ENCODE measurements around the gene GPATCH1.
"Not testable (repeated sequence)": the region's sequence is repeated elsewhere in the genome, so short reads cannot be mapped to it uniquely, and the experiment has no call there.

The GPATCH1 gene, protein sequence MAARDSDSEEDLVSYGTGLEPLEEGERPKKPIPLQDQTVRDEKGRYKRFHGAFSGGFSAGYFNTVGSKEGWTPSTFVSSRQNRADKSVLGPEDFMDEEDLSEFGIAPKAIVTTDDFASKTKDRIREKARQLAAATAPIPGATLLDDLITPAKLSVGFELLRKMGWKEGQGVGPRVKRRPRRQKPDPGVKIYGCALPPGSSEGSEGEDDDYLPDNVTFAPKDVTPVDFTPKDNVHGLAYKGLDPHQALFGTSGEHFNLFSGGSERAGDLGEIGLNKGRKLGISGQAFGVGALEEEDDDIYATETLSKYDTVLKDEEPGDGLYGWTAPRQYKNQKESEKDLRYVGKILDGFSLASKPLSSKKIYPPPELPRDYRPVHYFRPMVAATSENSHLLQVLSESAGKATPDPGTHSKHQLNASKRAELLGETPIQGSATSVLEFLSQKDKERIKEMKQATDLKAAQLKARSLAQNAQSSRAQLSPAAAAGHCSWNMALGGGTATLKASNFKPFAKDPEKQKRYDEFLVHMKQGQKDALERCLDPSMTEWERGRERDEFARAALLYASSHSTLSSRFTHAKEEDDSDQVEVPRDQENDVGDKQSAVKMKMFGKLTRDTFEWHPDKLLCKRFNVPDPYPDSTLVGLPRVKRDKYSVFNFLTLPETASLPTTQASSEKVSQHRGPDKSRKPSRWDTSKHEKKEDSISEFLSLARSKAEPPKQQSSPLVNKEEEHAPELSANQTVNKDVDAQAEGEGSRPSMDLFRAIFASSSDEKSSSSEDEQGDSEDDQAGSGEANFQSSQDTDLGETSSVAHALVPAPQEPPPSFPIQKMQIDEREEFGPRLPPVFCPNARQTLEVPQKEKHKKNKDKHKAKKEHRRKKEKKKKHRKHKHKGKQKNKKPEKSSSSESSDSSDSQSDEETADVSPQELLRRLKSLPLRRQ

DNA sequence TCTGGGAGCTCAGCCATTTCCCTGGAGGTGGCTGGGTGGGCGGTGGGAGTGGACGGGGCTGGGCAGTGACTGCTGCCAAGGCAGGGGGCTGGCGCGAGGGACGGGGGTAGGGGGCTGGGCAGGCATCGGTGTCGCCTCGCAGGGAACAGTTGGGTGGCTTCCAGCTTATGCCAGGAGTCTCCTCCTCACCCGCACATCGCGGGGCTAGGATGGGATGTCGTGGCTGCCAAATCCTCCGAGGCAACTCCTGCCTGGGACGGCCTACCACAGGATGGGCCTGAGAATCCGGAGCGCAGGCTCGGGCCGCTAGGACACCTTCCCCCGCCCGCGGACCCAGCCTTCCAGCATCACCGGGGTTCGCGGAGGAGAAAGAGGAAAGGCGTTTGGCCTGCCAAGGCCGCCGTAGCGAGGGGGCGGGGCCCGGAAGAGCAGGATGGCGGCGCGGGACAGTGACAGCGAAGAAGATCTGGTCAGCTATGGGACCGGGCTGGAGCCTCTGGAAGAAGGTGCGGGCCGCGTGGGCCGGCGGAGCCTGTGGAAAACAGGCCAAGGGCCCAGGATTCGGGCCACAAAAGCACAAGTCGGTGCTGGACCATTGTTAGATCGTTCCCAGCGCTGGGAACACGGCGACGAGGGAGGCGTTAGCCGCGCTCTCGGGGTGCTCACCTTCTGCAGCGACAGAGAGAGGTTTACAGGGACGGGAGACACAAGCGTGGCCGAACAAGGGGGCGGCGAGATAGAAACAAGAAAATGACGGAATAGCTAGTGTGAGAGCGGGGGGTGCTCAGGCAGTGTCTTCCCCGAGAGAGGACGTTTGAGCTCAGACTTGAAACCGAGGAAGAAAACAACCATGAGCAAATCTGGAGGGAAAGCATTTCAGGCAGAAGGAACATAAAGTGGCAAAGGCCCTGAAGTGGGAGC lies at the start of gene GPATCH1:
Gene GPATCH1, plus strand, starts transcription at position 421 of the 921 bp plus-strand sequence. Its CDS starts 13 bp downstream, at position 434.
- DNase-seq (ENCODE audit: low spot score) = peak; percentile 96

DNA sequence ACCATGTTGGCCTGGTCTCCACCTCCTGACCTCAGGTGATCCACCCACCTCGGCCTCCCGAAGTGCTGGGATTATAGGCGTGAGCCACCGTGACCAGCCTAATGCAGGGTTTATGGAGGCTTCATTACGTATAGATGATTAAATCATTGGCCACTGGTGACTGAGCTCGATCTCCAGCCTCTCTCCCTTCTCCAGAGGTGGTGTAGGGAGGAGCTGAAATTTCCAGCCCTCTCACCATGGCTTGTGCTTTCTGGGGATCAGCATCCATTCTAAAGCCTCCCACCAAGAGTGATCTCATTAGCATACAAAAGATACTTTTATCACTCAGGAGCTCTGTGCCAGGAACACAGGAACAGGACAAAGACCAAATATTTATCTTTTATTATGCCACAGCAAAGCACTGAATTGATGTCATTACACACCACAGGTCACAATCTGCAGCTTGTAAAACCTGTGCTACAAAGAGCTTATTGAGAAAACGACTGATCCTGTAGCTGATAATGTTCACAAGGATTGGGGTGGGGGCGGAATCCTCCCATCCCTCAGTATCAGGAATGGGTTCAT lies 48.7 kb upstream of the GPATCH1 start:
- no peak for DNase-seq (ENCODE audit: low spot score)

DNA sequence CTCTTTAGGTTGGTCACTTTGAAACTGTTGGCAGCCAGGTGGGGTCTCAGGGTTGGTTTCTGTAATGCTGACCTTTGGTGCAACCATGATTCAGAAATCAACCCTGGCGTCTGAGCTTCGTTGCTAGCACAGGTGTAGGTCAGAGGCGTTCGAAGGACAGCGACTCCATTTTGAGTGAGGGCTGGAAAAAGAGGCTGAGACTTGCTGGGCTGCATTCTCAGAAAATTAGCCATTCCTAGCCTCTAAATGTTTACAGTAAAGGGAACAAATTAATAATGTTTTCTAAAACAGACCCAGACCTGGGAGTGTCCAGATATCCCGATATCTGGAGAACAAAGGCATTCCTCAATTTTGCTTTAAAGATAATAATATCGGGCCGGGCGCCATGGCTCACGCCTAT lies 45.5 kb upstream of the GPATCH1 start:
- no peak for DNase-seq (ENCODE audit: low spot score)

DNA sequence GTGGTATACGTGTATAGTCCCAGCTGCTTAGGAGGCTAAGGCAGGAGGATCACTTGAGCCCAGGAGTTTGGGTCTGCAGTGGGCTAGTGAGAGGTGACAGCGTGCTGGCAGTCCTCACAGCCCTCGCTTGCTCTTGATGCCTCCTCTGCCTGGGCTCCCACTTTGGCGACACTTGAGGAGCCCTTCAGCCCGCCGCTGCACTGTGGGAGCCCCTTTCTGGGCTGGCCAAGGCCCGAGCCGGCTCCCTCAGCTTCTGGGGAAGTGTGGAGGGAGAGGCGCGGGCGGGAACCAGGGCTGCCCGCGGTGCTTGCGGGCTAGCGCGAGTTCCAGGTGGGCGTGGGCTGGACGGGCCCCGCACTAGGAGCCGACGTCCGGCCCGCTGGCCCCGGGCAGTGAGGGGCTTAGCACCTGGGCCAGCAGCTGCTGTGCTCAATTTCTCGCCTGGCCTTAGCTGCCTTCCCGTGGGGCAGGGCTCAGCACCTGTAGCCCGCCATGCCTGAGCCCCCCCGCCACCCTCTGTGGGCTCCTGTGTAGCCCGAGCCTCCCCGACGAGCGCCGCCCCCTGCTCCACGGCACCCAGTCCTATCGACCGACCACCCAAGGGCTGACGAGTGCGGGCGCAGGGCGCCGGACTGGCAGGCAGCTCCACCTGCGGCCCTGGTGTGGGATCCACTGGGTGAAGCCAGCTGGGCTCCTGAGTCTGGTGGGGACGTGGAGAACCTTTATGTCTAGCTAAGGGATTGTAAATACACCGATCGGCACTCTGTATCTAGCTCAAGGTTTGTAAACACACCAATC lies 44.4 kb upstream of the GPATCH1 start:
- not testable (repeated sequence) for DNase-seq (ENCODE audit: low spot score)

DNA sequence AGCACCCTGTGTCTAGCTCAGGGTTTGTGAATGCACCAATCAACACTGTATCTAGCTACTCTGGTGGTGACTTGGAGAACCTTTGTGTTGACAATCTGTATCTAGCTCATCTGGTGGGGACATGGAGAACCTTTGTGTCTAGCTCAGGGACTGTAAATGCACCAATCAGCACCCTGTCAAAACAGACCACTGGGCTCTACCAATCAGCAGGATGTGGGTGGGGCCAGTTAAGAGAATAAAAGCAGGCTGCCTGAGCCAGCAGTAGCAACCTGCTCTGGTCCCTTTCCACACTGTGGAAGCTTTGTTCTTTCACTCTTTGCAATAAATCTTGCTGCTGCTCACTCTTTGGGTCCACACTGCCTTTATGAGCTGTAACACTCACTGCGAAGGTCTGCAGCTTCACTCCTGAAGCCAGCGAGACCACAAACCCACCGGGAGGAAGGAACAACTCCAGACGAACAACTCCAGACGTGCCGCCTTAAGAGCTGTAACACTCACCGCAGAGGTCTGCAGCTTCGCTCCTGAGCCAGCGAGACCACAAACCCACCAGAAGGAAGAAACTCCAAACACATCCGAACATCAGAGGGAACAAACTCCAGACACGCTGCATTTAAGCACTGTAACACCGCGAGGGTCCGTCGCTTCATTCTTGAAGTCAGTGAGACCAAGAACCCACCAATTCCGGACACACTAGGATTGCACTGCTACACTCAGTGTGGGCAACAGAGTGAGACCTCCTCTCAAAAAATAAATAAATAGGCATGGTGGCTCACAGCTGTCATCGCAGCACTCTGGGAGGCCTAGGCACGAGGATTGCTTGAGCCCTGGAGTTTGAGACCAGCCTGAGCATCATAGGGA lies 43.6 kb upstream of the GPATCH1 start:
- DNase-seq (ENCODE audit: low spot score) = not testable (repeated sequence)

DNA sequence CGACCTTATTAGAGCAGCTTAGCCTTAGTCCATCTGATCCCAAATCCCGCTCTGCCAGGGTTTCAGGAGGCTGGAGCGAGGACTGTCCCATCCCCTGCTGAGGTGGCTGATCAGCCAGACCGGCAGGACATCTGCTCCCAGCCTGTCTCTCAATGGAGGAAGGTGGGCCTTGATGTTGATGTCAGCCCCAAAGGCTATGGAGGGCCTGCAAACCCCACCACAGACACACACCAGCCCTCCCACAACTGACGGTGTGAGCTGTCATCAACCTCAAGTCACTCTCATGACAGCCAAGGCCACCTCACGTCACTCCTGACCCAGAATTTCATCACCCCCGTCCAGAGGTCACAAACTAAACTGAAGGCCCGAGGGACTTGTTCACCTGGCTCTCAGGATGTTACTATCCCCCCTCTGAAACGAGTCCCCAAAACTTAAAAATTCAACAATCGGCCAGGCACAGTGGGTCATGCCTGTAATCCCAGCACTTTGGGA lies 41.8 kb upstream of the GPATCH1 start:
- DNase-seq (ENCODE audit: low spot score) = no peak

DNA sequence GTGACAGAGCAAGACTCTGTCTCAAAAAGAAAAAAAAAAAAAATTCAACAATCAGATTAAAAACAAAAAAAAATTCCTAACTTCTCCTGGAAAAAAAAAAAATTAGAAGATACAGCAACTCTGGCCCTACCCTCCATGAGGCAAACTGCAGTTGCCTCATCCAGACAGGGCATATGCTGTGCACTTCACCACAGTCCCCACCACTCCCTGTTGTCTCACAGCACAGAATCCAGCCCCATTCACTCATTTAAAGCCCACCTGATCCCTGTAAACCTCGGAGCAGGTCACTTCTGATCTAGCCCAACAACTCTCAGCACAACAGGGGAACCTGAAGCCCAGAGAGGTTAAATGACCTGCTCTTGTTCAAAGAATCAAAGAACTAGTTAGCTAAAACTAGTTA lies 41.2 kb upstream of the GPATCH1 start:
- DNase-seq (ENCODE audit: low spot score) = no peak

DNA sequence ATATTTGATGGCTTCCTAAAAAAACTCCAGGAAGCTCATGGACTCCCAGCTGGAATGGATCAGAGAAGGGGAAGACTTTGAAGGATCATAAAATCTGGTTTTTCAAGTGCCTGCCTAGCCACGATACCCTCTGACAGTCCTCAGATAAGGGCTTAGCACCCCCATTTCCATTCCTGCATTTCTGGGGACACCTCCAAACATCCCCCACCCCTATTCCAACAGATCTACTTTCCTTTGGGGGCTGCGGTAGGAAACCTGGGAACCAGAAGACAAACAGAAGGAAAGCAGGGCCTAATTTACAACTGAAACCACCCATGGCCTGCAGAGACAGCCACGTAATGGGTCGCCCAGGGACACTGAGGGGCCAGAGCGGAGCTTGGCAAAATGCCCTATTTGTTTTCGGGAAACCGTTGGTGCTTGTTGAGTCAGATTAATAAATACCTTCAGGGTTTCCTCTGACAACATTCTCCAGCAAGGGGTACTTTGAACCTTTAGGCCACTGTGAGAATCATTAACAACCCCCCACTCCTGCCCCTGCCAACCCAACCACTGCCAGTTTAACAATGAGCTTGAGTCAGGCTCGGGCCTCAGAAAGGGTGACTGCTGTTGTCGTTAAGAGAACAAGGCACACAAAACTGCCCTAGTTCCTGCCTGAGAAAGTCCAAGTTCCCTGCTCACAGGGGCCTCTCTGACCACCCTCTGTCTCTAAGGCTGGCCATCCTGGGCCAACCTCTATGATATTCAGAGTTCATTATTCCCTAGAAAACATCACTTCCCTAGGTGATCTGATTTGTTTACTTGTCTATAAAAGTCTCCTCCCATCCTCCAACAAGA lies 39.8 kb upstream of the GPATCH1 start:
- no peak for DNase-seq (ENCODE audit: low spot score)

DNA sequence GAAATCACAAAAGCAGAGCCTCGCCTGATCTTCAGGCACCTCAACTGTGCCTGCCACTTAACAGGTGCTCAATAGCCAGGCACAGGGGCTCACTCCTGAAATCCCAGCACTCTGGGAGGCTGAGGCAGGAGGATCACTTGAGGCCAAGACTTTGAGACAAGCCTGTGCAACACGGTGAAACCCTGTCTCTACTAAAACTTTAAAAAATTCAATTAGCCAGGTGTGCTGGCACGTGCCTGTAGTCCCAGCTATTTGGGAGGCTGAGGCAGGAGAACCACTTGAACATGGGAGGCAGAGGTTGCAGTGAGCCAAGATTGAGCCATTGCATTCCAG lies 39.2 kb upstream of the GPATCH1 start:
- DNase-seq (ENCODE audit: low spot score) = not testable (repeated sequence)

DNA sequence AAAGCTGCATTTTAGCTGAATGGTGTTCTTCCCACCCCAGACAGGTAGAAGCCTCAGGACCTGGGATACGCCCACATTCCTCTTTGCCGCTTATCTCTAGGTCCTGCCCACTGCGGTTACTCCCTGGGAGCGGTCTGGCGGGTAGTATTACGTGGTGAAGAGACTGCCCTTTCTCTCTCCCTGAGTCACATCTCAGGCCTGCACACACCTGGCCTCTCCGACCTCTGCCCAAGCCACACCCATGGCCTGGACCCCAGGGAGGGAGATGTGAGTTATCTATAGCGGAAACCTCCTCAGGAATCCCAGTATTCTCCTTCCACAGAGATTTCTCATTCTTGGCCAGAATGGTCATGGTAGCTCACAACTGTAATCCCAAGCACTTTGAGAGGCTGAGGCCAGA lies 33.6 kb upstream of the GPATCH1 start:
- DNase-seq (ENCODE audit: low spot score) = no peak

DNA sequence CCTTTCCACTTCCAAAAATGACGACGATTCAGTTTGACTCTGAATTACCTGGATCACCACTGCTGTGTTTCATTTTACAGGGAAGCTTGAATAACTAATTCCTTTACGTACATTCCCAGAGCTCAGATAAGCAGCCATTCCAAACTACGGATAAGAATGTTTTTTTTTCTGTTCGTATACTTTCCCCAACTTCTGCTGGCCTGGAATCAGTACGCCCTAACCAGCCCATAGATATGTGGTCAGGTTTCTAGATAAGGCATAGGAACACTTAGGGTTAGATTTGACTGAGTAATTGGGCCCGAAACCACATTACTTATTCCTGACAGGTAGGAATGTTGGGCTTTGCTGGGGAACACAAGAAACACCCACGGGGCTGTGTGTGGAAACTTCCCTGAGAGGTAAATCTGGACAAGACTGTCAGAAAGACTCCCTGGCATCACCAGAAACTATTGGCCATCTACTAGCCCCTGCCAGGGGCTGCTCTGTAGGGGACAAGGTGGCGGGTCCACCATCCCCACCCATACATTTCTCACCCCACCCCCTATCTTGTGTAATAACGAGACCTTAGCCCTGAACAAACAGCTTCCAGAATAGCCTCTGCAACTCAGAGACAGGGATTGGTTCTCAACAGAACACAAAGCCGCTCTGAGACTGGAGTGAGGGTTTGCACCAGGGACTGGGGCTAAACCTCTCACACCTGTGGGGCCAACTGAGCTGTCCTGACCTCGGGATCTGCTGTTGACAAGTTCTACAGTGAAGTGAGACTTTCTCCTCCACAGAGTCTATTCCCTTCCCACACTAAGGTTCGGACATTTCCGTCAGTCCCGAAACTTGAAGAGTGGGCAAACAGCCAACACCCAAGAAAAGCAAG lies 31.9 kb upstream of the GPATCH1 start:
- no peak for DNase-seq (ENCODE audit: low spot score)

DNA sequence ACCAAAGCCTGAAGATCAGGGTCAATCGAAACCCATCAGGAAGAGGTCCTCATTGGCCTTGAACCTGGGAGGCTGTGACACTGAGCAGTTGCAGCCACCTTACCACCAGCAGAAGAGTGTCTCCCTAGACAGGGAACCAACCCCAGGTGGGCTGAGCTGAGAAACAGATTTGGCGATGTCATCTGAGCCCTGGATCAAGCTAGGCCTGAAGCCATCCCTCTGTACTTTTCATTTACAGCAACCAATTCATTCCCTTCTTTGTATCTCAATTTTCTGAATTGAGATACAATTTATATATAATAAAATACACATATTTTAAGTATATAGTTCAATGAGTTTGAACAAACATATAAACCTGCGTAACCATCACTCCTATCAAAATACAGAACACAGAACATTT lies 30.9 kb upstream of the GPATCH1 start:
- DNase-seq (ENCODE audit: low spot score) = no peak

DNA sequence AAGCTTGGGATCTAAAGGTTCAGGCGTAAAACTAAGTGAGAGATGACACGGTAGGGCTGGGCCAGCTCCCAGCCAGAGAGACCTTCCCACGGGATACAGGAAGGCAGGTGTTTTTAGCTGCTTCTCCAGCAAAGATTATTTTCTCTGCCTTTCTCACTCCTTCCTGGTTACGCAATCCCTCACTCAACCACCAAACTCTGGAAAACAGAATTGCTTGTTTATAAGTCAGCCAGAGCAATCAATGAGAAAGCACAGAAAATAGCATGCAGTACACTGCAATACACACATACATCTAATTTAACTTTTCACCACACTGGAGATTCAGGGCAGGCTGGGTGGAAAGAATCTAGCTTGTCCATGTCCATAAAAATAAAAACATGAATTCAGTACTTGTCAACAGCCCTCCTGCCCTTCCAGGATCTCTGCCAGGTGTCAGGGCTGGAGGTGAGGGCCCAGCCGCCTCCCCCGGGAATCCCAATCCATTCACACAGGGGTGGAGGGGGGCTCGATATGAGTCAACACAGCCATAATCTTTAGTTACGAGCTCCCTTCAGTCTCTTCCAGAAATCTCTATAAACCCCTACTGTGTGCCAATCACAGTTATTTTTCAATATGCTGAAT lies 28.5 kb upstream of the GPATCH1 start:
- DNase-seq (ENCODE audit: low spot score) = peak; percentile 39

DNA sequence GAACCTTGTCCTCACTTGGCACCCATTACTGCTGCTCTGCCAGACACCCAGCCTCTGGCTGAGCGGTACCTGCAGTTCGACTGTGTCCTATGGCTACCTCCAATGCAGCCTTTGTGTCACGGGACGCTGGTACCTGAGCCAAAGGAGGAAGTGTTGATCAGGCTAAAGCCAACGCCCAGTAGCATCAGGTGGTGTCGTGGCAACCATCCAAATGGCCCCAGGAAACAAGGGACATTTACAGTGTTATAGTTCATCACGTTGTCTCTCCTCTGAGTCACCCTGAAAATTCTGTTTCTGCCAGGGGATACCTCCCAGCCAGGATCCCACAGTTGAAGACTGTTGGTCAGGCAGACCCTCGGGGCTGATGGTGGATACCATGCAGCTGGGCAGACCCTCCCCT lies 26.4 kb upstream of the GPATCH1 start:
- DNase-seq (ENCODE audit: low spot score) = no peak

DNA sequence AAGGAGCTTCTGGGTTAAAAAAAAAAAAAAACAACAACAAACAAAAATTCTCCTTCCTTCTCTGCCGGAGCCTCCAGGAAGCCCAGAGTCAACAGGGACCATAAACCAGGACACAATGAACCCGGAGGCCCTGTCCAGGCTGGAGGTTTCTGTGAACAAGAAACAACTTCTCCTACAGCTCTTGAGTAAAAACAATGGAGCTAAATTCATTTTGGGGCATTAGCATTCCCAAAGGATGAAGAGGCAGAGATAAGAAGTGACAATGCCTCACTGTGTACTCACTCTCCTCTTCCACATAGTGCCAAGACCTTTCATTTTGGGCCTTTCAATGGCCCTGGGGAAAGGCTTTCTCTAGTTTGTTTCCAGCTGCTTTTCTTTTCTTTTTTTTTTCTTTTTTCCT lies 25.3 kb upstream of the GPATCH1 start:
- no peak for DNase-seq (ENCODE audit: low spot score)

DNA sequence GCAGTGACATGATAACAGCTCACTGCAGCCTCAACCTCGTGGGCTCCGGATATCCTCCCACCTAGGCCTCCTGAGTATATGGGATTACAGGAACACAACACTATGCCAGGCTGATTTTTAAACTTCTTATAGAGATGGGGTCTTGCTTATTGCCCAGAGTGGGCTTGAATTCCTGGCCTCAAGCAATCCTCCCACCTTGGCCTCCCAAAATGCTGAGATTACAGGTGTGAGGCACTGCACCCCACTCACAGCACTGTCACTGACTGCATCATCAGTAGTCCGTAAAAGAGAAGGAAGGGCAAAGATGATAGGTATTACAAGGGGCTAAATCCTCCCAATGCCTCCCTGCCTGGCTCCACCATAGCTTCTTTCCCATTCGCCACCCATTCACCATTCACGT lies 20.4 kb upstream of the GPATCH1 start:
- DNase-seq (ENCODE audit: low spot score) = no peak

DNA sequence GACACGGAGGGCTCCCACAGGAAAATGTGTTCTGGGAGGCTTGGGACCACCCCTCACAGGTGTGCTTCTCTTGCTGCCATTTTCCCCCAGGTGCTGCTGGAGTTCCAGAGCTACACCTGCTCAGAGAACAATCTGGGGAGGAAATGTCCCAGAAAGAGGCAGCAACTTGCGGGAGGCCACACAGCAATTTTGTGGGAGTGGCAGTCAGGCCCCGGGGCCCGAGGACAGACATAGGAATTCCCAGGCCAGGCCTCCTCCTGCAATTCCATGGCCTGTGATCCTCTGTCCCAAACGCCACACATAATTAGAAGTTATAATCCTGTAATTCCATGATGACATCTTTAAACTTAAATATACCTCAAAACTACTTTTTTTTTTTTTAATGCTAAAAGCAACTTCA lies 18.1 kb upstream of the GPATCH1 start:
- no peak for DNase-seq (ENCODE audit: low spot score)
